ENCODE measurements around the gene IFNL4.
"Not testable (repeated sequence)": the region's sequence is repeated elsewhere in the genome, so short reads cannot be mapped to it uniquely, and the experiment has no call there.

The IFNL4 gene

DNA sequence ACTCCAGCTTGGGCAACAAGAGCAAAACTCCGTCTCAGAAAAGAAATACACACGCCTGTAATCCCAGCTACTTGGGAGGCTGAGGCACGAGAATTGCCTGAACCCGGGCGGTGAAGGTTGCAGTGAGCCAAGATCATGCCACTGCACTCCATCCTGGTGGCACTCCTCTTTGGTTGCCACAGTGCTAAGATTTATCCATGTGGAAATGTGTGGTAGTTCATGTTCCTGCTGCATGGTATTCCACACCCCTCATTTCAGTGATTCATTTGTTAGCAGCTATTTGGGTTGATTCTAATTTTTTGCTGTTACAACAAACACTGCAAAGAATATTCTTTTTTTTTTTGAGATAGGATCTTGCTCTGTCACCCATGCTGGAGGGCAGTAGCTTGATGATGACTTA is 15.9 kb downstream of the IFNL4 start:
- Histone ChIP-seq H3K56ac (ENCODE audit: low read length) (no peak overlapping the region), H3K79me1 (ENCODE audit: low read length) (no peaks in the 10 kb centered on the region), H3K79me2 (ENCODE audit: control insufficient read depth, insufficient read depth, low read length) (no peaks in the 10 kb centered on the region), H2AK5ac (ENCODE audit: low read length) (no peak overlapping the region), H4K5ac (ENCODE audit: low read length) (no peak overlapping the region), H3K4ac (ENCODE audit: low read depth, low read length) (no peak overlapping the region), H2BK120ac (ENCODE audit: low read depth, low read length) (no peak overlapping the region), H3K18ac (ENCODE audit: low read length) (no peak overlapping the region), H3K9ac (ENCODE audit: low read length) (no peak overlapping the region), H3K4me2 (ENCODE audit: low read length) (no peak overlapping the region), H3K27ac (ENCODE audit: low read depth, low read length) (no peak overlapping the region), H3K36me3 (ENCODE audit: control insufficient read depth, insufficient read depth, low read length) (no peaks in the 10 kb centered on the region), H2BK5ac (ENCODE audit: low read length) (no peak overlapping the region), H3K23ac (ENCODE audit: low read length) (no peak overlapping the region), H3K4me1 (ENCODE audit: control insufficient read depth, low read depth, low read length) (no peaks in the 10 kb centered on the region), H2BK15ac (replicated peaks; ENCODE audit: low read depth) (no peak overlapping the region), H3K4me3 (ENCODE audit: low read length) (no peak overlapping the region), H4K8ac (ENCODE audit: low read depth, low read length) (no peak overlapping the region), H3K27me3 (ENCODE audit: insufficient read depth, low read length, poor library complexity) (no peaks in the 10 kb centered on the region)
- no peak for DNase-seq
- no CpG with 5 or more reads among the region's 5 CpGs for WGBS (ENCODE audit: extremely low coverage, insufficient coverage, low lambda C conversion rate)

DNA sequence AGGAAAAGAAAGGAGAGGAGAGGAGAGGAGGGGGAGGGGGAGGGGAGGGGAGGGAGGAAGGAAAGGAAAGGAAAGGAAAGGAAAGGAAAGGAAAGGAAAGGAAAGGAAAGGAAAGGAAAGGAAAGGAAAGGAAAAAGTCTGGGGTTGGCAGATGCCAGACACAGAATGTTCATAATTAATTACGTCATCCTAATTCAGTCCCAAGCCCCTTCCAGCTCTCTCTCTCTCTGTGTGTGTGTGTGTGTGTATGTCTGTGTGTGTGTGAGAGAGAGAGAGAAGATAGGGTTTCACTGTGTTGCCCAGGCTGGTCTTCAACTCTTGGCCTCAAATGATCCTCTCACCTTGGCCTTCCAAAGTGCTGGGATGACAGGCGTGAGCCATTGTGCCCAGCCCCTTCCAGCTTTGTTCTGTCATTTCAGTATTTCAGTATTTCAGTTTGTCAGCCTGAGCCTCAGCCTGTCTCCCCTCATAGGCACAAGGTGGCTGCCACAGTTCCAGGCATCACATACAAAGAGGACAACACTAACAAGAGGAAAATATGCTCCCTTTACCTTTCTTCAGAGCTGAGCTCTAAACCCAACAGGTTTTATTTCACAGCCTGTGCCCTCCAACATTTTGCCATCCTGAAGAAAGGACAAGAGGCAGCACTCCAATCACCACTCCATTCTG is 18.4 kb downstream of the IFNL4 start:
- Histone ChIP-seq H3K36me3 (ENCODE audit: control insufficient read depth, insufficient read depth, low read length) (no peaks in the 10 kb centered on the region), H2AK5ac (ENCODE audit: low read length) (no peak overlapping the region), H3K27me3 (ENCODE audit: insufficient read depth, low read length, poor library complexity) (no peaks in the 10 kb centered on the region), H2BK5ac (ENCODE audit: low read length) (no peak overlapping the region), H3K4me1 (ENCODE audit: control insufficient read depth, low read depth, low read length) (no peaks in the 10 kb centered on the region), H2BK120ac (ENCODE audit: low read depth, low read length) (no peak overlapping the region), H4K8ac (ENCODE audit: low read depth, low read length) (no peak overlapping the region), H3K79me2 (ENCODE audit: control insufficient read depth, insufficient read depth, low read length) (no peaks in the 10 kb centered on the region), H3K18ac (ENCODE audit: low read length) (no peak overlapping the region), H3K56ac (ENCODE audit: low read length) (no peak overlapping the region), H3K23ac (ENCODE audit: low read length) (no peak overlapping the region), H3K4ac (ENCODE audit: low read depth, low read length) (no peak overlapping the region), H2BK15ac (replicated peaks; ENCODE audit: low read depth) (no peak overlapping the region), H3K79me1 (ENCODE audit: low read length) (no peaks in the 10 kb centered on the region), H3K9ac (ENCODE audit: low read length) (no peak overlapping the region), H3K27ac (ENCODE audit: low read depth, low read length) (no peak overlapping the region), H4K5ac (ENCODE audit: low read length) (no peak overlapping the region), H3K4me2 (ENCODE audit: low read length) (no peak overlapping the region), H3K4me3 (ENCODE audit: low read length) (no peak overlapping the region)
- DNase-seq = no peak
- WGBS (ENCODE audit: extremely low coverage, insufficient coverage, low lambda C conversion rate) = no CpG with 5 or more reads among the region's 2 CpGs

DNA sequence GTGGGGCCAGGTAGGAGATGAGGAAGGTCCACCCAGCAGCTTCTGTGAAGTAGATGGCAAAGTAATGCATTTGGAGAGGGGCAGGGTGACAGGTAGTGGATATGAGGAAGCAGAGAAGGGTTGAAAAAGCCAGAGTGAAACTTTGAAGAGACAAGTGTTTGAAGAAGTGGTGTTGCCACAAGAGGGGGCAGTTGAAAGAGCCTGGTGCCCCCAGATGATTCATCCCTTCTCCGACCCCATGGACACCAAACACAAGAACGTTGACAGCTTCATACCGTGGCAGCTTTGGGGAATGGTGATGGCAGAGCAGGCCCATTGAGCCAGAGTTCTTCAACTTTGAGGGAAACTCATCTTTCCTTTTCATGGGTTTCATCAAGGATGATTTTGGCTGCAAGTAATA is 23.7 kb downstream of the IFNL4 start:
- Histone ChIP-seq H3K27ac (ENCODE audit: low read depth, low read length) (no peak overlapping the region), H3K79me2 (ENCODE audit: control insufficient read depth, insufficient read depth, low read length) (no peaks in the 10 kb centered on the region), H3K4ac (ENCODE audit: low read depth, low read length) (no peak overlapping the region), H3K9ac (ENCODE audit: low read length) (no peak overlapping the region), H3K27me3 (ENCODE audit: insufficient read depth, low read length, poor library complexity) (no peaks in the 10 kb centered on the region), H3K4me3 (ENCODE audit: low read length) (no peak overlapping the region), H2BK15ac (replicated peaks; ENCODE audit: low read depth) (no peak overlapping the region), H4K5ac (ENCODE audit: low read length) (no peak overlapping the region), H2AK5ac (ENCODE audit: low read length) (no peak overlapping the region), H4K8ac (ENCODE audit: low read depth, low read length) (no peak overlapping the region), H3K18ac (ENCODE audit: low read length) (no peak overlapping the region), H3K36me3 (ENCODE audit: control insufficient read depth, insufficient read depth, low read length) (no peaks in the 10 kb centered on the region), H3K79me1 (ENCODE audit: low read length) (no peaks in the 10 kb centered on the region), H2BK5ac (ENCODE audit: low read length) (no peak overlapping the region), H2BK120ac (ENCODE audit: low read depth, low read length) (no peak overlapping the region), H3K23ac (ENCODE audit: low read length) (no peak overlapping the region), H3K4me1 (ENCODE audit: control insufficient read depth, low read depth, low read length) (no peaks in the 10 kb centered on the region), H3K56ac (ENCODE audit: low read length) (no peak overlapping the region), H3K4me2 (ENCODE audit: low read length) (no peak overlapping the region)
- WGBS (ENCODE audit: extremely low coverage, insufficient coverage, low lambda C conversion rate) = no CpG with 5 or more reads among the region's 3 CpGs
- peak; percentile 52 for DNase-seq

DNA sequence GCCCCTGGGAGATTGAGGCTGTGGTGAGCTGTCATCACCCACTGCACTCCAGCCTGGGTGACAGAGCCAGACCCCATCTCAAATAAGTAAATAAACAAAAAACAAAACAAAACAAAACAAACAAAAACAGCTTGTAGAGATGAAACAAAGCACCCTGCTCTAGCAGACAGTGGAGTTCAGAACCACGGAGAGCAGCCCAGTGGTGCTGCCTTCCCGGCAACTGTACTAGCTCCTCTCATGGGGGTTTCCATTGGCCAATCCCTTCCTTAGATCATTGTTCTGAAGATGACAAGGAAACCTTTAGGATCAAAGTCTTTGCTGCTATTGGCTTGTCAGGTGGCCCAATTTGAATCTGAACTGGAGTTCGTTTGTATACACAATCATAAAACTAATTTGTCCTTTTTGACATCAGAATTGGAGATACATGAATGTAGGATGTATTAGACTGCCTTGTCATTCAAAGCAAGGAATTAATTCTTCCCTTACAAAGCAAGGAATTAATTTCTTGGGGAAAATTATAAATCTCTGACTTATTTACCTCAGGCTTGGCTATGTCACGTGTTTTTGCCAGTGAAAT is 24.9 kb downstream of the IFNL4 start:
- DNase-seq = peak; percentile 49
- Histone ChIP-seq H2BK5ac (ENCODE audit: low read length) (no peak overlapping the region), H3K27ac (ENCODE audit: low read depth, low read length) (no peak overlapping the region), H2AK5ac (ENCODE audit: low read length) (no peak overlapping the region), H3K79me2 (ENCODE audit: control insufficient read depth, insufficient read depth, low read length) (no peaks in the 10 kb centered on the region), H4K8ac (ENCODE audit: low read depth, low read length) (no peak overlapping the region), H3K56ac (ENCODE audit: low read length) (no peak overlapping the region), H3K4me2 (ENCODE audit: low read length) (no peak overlapping the region), H3K23ac (ENCODE audit: low read length) (no peak overlapping the region), H4K5ac (ENCODE audit: low read length) (no peak overlapping the region), H2BK15ac (replicated peaks; ENCODE audit: low read depth) (no peak overlapping the region), H3K27me3 (ENCODE audit: insufficient read depth, low read length, poor library complexity) (no peaks in the 10 kb centered on the region), H3K9ac (ENCODE audit: low read length) (no peak overlapping the region), H3K18ac (ENCODE audit: low read length) (no peak overlapping the region), H3K4ac (ENCODE audit: low read depth, low read length) (no peak overlapping the region), H2BK120ac (ENCODE audit: low read depth, low read length) (no peak overlapping the region), H3K36me3 (ENCODE audit: control insufficient read depth, insufficient read depth, low read length) (no peaks in the 10 kb centered on the region), H3K4me1 (ENCODE audit: control insufficient read depth, low read depth, low read length) (no peaks in the 10 kb centered on the region), H3K4me3 (ENCODE audit: low read length) (no peak overlapping the region), H3K79me1 (ENCODE audit: low read length) (no peaks in the 10 kb centered on the region)
- WGBS (ENCODE audit: extremely low coverage, insufficient coverage, low lambda C conversion rate) = no CpG with 5 or more reads among the region's 4 CpGs

DNA sequence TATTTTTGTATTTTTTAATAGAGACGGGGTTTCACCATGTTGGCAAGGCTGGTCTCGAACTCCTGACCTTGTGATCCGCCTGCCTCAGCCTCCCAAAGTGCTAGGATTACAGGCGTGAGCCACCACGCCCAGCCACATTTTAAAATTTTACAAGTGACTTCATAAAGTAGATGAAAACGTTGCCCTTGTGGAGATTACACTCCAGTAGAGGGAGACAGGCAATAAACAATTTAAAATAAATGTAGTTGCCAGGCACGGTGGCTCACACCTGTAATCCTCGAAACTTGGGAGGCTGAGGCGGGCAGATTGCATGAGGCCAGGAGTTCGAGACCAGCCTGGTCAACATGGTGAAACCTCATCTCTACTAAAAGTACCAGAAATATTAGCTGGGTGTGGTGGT is 29.5 kb downstream of the IFNL4 start:
- not testable (repeated sequence) for H2BK5ac ChIP-seq (ENCODE audit: low read length); DNase-seq; H3K27me3 ChIP-seq (ENCODE audit: insufficient read depth, low read length, poor library complexity); H4K8ac ChIP-seq (ENCODE audit: low read depth, low read length); H3K27ac ChIP-seq (ENCODE audit: low read depth, low read length); H3K36me3 ChIP-seq (ENCODE audit: control insufficient read depth, insufficient read depth, low read length); H3K4ac ChIP-seq (ENCODE audit: low read depth, low read length); H3K4me3 ChIP-seq (ENCODE audit: low read length); H3K79me2 ChIP-seq (ENCODE audit: control insufficient read depth, insufficient read depth, low read length); H3K56ac ChIP-seq (ENCODE audit: low read length); H3K79me1 ChIP-seq (ENCODE audit: low read length); H3K18ac ChIP-seq (ENCODE audit: low read length); H2BK120ac ChIP-seq (ENCODE audit: low read depth, low read length); H2BK15ac ChIP-seq (replicated peaks; ENCODE audit: low read depth); H3K4me2 ChIP-seq (ENCODE audit: low read length); H4K5ac ChIP-seq (ENCODE audit: low read length); H3K4me1 ChIP-seq (ENCODE audit: control insufficient read depth, low read depth, low read length); H2AK5ac ChIP-seq (ENCODE audit: low read length); H3K23ac ChIP-seq (ENCODE audit: low read length); H3K9ac ChIP-seq (ENCODE audit: low read length)
- WGBS (ENCODE audit: extremely low coverage, insufficient coverage, low lambda C conversion rate) = no CpG with 5 or more reads among the region's 10 CpGs
